Neuron (in vitro differentiated cells): Measurements from ENCODE around the gene CD53.
"Not testable (repeated sequence)": the region's sequence is repeated elsewhere in the genome, so short reads cannot be mapped to it uniquely, and the experiment has no call there.

ENCODE experiments used
- H2AFZ ChIP-seq: one replicate; pipeline ENCODE4 v1.6.1; 2013; ENCODE audit warnings: low read depth, mild to moderate bottlenecking, inconsistent platforms, low read length, moderate library complexity
- H3K27me3 ChIP-seq: one replicate; pipeline ENCODE4 v1.6.1; 2013; ENCODE audit warnings: low read length; ENCODE audit not compliant: insufficient read depth
- H3K36me3 ChIP-seq: one replicate; pipeline ENCODE4 v1.6.1; 2013; ENCODE audit warnings: low read length; ENCODE audit not compliant: insufficient read depth
- H3K4me1 ChIP-seq: one replicate; pipeline ENCODE4 v1.6.1; 2013; ENCODE audit warnings: low read length; ENCODE audit not compliant: insufficient read depth
- H3K4me3 ChIP-seq: 2 replicates; pipeline ENCODE4 v1.5.1; 2013; ENCODE audit warnings: mild to moderate bottlenecking, low read length, moderate library complexity
- H3K9me3 ChIP-seq: one replicate; pipeline ENCODE4 v1.6.1; 2013; ENCODE audit warnings: low read length

CD53 gene, protein sequence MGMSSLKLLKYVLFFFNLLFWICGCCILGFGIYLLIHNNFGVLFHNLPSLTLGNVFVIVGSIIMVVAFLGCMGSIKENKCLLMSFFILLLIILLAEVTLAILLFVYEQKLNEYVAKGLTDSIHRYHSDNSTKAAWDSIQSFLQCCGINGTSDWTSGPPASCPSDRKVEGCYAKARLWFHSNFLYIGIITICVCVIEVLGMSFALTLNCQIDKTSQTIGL

DNA sequence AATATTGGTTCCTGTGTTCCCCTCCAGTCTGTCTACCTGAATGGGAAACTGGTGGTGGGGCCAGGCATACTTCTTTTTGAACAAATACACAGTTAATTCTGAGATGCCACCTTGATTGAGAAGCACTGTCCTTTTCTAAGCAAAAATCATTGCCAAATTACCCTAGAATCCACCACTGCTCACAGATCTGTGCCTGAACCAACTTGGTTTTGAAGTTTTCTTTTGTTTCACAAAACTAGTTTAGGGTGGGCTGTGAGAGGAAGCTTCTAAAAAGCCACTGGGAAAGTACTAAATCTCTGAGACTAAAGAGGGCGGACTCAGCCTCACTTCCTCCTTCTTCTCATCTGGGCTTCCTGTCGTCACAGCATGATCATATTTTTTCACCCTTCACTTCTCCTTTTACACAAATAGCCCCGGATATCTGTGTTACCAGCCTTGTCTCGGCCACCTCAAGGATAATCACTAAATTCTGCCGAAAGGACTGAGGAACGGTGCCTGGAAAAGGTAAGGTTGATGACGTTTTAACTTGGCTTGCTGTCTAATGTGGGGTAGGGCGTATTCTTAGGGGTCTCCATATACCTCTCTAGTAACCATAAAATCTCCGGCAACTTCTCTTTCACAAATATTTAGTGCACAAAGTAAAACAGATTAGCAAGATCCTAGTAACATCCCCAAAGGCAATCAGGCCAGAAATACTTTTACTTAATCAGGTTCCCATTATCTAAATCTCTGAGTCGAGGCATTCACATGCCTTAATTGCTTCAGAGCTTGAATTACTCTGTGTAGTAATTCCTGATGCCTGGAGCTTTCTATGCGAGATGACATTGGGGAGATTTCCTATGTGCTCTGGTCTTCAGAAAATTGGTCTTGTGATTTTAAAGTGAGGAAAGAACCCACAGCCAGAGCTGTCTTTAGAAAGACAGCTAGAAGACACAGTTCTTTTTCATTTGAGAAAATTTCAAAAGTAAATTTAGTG lies at the start of gene CD53:
Gene CD53, plus strand, starts transcription at position 404 of the 976 bp plus-strand sequence. CDS start 18,261 bp downstream, outside the sequence.
- Histone ChIP-seq H3K4me1 (no peaks in the 10 kb centered on the region), H3K36me3 (no peaks in the 10 kb centered on the region), H3K4me3 (no peak within 1 kb of the TSS), H3K9me3 (no peaks in the 10 kb centered on the region), H2AFZ (no peak within 1 kb of the TSS), H3K27me3 (peaks cover 10% of the 10 kb centered on the region)

DNA sequence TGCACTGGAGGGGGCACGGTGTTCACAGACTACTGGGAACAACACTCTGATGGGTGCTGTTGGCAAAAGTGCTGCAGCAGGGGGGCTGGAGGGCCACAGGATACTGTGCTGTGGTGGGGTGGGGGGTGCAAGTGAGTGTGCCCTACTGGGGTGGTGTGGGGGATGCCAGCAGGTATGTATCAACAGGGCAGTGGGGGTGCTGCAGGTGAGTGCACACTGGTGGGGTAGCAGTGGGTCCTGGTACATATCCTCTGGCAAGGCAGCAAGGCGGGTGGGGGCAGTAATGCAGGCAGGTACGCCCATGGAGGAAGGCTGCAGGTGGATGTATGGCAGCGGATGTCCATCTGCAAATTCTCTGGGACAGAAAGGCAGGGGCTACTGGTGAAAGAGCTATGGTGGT lies 48.8 kb upstream of the CD53 start:
- no peaks in the 10 kb centered on the region for H3K27me3 ChIP-seq
- H3K36me3 ChIP-seq: no peaks in the 10 kb centered on the region
- no peaks in the 10 kb centered on the region for H3K9me3 ChIP-seq
- H3K4me3 ChIP-seq: no peak overlapping the region
- H2AFZ ChIP-seq: no peak overlapping the region
- no peaks in the 10 kb centered on the region for H3K4me1 ChIP-seq

DNA sequence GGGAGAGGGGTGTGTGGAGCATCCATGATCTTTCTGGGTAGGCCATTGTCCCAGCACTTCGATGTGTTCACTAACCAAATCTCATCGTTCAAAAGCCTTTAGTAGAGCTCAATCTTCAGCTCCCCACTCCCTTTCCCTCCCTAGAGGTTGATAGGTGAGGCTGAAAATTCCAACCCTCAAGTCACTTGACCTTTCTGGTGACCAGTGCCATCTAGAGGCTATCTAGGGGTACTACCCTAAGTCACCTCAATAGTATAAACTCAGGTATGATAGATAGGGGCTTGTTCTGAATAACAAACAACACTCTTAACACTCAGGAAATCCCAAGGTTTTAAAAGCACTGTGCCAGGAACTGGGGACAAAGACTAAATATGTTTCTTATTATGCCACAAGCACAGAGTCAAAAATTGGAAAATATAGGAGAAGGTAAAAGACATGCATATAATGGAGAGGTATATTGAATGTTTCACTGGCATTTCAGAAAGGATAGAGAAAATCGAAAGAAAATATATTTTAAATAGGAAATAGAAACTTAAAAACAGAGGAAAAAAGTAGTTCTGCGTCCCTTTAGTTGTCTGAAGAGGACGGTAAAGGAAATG lies 42.9 kb upstream of the CD53 start:
- Histone ChIP-seq H3K4me3 (no peak overlapping the region), H3K9me3 (no peaks in the 10 kb centered on the region), H3K4me1 (no peaks in the 10 kb centered on the region), H3K27me3 (no peaks in the 10 kb centered on the region), H2AFZ (no peak overlapping the region), H3K36me3 (no peaks in the 10 kb centered on the region)

DNA sequence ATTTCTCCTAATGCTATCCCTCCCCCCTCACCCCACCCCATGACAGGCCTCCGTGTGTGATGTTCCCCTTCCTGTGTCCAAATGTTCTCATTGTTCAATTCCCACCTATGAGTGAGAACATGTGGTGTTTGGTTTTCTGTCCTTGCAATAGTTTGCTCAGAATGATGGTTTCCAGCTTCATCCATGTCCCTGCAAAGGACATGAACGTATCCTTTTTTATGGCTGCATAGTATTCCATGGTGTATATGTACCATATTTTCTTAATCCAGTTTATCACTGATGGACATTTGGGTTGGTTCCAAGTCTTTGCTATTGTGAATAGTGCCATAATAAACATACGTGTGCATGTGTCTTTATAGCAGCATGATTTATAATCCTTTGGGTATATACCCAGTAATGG lies 39.2 kb upstream of the CD53 start:
- H3K9me3 ChIP-seq, H3K27me3 ChIP-seq, H3K36me3 ChIP-seq, H3K4me1 ChIP-seq, H3K4me3 ChIP-seq, H2AFZ ChIP-seq: not testable (repeated sequence)

DNA sequence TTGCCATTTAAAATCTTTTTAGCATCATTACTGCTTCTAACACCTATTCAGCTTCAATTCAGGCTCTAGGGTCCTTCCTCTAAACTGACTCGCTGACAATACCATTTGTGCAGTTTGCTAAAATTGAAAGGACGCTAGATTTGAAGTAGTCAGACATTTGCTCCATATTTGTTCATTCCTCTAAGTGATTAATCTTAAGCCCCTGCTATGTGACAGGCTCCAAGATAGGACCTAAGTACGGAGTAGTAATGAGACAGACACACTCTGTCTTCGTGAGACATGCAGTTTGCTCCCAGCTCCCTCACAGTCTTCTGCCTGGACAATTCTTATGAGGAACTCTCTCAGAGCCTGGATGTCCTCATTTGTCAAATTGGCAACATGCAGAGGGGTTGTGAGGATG lies 26.1 kb upstream of the CD53 start:
- Histone ChIP-seq H3K27me3 (peaks cover 2% of the 10 kb centered on the region), H3K4me1 (no peaks in the 10 kb centered on the region), H2AFZ (no peak overlapping the region), H3K9me3 (no peaks in the 10 kb centered on the region), H3K36me3 (no peaks in the 10 kb centered on the region), H3K4me3 (no peak overlapping the region)

DNA sequence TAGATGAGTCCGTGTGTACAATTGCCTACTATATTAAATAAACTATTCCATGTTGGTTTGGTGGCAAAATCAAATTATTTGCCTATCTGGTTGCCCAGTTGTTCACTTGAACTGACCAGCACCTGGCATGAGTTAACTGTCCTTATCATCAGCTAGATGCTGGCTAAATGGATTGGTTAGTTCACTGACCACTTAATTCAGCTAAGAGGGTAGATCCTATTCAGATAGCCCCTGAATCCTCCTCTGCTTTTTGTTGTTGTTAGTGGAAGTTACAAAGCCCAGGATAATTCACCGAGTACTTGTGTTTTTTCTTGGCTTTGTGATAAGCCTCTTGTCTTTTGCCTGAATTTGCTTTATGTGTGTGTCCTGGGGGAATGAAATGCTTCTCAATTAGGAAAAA lies 22.8 kb upstream of the CD53 start:
- H3K27me3 ChIP-seq: peaks cover 2% of the 10 kb centered on the region
- no peak overlapping the region for H3K4me3 ChIP-seq
- H2AFZ ChIP-seq: no peak overlapping the region
- no peaks in the 10 kb centered on the region for H3K9me3 ChIP-seq
- H3K36me3 ChIP-seq: no peaks in the 10 kb centered on the region
- H3K4me1 ChIP-seq: no peaks in the 10 kb centered on the region

DNA sequence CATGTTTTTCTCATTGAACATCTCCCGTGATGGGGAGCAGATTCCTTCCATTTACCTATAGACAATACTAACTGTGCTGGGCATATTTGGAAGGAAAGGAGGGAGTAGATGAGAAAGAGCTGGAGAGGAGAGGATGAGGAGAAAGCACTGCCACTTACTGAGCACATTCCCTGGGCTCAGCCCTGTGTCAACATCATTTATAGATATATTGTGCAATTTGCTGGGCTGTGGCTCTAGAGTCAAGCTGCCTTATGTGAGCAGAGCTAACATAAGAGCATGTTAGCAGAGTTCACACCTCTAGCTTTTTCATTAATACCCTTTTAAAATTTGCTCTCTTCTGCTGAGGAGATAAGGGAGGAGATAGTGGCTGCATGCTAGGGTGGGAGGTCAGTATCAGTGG lies 22.3 kb upstream of the CD53 start:
- Histone ChIP-seq H3K4me3 (no peak overlapping the region), H3K27me3 (peaks cover 2% of the 10 kb centered on the region), H3K4me1 (no peaks in the 10 kb centered on the region), H3K36me3 (no peaks in the 10 kb centered on the region), H3K9me3 (no peaks in the 10 kb centered on the region), H2AFZ (no peak overlapping the region)

DNA sequence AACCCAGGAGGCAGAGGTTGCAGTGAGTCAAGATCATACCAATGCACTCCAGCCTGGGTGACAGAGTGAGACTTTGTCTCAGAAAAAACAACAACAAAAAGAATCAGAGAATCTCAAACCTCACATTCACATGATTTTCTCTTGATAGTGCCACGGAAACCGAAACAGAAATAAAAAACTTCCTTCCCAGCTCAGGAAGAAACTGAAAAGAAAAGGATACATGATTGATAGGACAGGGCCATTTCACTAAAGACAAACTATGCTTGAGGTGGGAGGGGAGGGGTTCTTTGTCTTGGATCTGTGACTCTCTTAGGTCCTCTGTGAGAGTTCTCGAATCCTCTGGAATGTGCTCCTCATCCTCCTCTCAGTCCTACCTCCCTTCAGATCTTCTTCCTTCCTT lies 19.8 kb upstream of the CD53 start:
- Histone ChIP-seq H3K27me3 (peaks cover 2% of the 10 kb centered on the region), H2AFZ (no peak overlapping the region), H3K4me3 (no peak overlapping the region), H3K36me3 (no peaks in the 10 kb centered on the region), H3K4me1 (no peaks in the 10 kb centered on the region), H3K9me3 (no peaks in the 10 kb centered on the region)

DNA sequence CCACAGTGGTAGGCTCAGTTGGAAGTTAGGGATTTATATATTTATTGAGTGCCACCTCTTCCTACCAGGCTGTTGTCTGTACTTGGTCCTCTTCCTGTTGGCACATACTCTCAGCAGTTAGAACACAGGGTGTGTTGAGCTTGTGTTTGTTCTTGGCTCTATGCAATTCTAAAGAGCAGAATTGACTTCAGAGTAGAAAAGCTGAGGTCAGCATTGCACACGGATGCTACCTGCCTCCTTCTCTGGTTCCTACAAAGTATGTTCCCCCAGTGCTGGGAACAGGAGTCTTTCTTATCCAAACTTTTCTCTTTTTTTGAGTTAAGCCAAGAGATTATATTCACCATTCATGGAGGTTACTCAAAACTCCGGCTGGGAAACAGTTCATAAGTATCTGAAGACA lies 16.5 kb upstream of the CD53 start:
- Histone ChIP-seq H3K36me3 (no peaks in the 10 kb centered on the region), H3K9me3 (no peaks in the 10 kb centered on the region), H3K27me3 (no peaks in the 10 kb centered on the region), H2AFZ (no peak overlapping the region), H3K4me1 (no peaks in the 10 kb centered on the region), H3K4me3 (no peak overlapping the region)

DNA sequence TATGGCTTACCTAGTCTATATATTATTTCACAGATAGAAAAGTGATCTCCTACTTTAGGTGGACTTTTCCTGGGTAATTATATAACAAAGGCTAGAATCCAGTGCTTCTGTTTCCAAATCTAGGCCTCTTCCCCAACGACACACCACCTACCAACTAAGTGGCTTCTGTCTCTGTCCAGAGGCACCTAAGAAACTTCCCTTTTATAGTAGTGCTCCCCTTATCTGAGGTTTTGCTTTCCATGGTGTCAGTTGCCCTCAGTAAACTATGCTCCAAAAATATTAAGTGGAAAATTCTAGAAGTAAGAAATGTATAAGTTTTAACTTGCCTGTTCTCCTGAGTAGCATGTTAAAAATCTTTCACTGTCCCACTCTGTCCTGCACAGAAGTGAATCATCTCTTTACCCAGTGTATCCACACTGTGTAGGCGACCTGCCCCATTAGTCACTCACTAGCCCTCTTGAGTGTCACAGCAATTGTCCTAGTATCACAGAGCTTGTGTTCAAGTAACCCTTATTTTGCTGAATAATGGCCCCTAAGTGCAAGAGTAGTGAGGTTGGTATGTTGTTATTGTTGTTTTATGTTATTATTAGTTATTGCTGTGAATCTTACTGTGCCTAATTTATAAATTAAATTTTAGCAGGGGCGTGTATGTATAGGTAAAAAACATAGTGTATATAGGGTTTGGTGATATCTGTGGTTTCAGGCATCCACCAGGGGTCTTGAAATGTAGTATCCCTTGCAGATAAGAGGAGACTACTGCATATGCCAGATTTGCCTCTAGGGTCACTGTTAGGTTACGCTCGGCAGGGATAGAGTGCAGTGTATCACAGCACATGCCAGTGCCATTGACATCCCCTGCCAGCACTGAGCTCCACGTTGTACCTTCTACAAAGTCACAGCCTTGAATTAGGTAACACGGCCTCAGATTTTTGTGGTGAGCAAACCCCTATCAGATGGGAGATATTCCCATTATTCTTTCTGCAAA lies 14.7 kb upstream of the CD53 start:
- Histone ChIP-seq H2AFZ (no peak overlapping the region), H3K4me3 (no peak overlapping the region), H3K36me3 (no peaks in the 10 kb centered on the region), H3K9me3 (no peaks in the 10 kb centered on the region), H3K27me3 (no peaks in the 10 kb centered on the region), H3K4me1 (no peaks in the 10 kb centered on the region)

DNA sequence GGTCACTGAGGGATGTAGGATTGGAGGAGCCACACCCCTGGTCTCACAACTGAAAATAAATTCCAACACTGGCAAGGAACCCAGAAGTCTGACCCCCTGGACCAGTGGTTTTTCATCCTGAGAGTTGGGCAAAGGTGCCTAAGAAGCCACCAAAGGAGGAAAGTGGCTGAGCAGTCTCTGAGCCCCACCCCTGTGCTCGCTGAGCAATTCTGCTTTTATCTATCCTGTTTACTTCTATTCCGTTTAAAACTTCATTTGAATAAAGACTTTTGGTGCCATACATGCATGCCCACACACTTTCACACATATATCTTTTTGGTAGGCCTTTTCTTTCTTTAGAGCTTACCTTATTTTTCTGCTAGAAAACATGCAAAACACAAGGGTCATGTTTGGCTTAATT lies 13.9 kb upstream of the CD53 start:
- H3K9me3 ChIP-seq: no peaks in the 10 kb centered on the region
- H3K4me3 ChIP-seq: no peak overlapping the region
- H3K4me1 ChIP-seq: no peaks in the 10 kb centered on the region
- H3K27me3 ChIP-seq: no peaks in the 10 kb centered on the region
- no peak overlapping the region for H2AFZ ChIP-seq
- no peaks in the 10 kb centered on the region for H3K36me3 ChIP-seq

DNA sequence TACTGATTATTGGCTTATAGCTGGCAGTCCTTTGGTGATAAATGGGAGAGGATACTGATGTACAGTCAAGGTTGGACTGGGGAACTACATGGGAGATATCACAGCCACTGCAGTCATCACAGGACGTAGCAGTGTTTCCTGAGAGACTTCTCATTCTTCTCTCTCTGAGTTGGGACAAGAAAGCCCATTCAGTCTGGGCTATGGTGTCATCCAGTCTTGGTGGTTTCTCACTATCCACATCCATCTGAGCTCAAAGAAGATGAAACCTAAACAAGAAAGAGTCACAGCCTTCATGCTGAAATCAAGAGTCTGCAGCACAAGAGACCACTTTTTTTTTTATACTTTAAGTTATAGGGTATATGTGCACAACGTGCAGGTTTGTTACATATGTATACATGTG lies 12.8 kb upstream of the CD53 start:
- no peaks in the 10 kb centered on the region for H3K36me3 ChIP-seq
- no peak overlapping the region for H3K4me3 ChIP-seq
- H3K4me1 ChIP-seq: no peaks in the 10 kb centered on the region
- H3K27me3 ChIP-seq: no peaks in the 10 kb centered on the region
- H3K9me3 ChIP-seq: no peaks in the 10 kb centered on the region
- H2AFZ ChIP-seq: no peak overlapping the region
